T-helper 1 cell treated with Interleukin-12 subunit alpha and Interleukin-12 subunit beta and Interleukin-4 antibody, amounts not matched to agents 30 ng/mL and 1 ng/mL, for 36 hours (primary cell): ENCODE results near the gene RMP24.

ENCODE experiments used
- intact Hi-C: fragments of 100-400 bp; cut with micrococcal nuclease; formaldehyde crosslinking; loops from one replicate; pipeline ENCODE4 v1.15.1; 2024

Gene RMP24

DNA sequence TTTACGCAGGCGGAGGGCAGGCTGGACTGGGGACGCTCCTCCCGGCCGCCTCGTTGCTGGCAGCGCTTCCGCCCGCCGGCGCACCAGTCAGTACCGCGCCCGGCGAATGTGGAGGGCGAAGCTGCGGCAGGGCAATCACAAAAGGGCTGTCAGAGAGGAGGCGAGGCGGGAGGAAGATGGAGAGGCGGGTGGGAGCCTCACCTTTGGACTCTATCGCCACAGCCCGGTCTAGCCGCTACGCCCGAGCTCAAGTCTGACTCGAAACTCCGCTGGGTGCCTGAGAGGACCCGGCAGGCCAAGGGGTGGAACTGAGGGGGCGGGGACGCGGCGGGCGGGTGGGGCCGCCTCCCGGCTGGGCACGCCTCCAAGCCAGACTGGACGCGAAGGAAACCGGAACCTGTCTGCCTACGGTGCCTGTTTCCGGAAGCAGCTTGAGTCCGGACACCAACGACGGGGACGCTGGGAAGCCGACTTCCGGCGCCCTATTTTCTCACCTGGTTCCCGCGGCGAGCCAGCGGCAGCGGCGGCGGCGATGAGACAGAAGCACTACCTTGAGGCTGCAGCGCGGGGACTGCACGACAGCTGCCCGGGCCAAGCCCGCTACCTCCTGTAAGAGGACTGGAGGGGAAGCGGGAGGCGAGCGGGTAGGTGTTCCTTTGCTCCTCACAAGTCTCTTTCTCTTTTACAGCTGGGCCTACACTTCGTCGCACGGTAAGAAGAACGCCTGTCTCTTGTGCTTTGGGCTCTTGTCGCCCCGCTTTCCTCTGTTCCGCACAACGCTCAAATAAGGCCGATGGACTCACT is at the start of gene RMP24:
Gene RMP24, plus strand, starts transcription at position 483 of the 804 bp plus-strand sequence.
- intact Hi-C loops, result loop anchor here (1.0 to 5.0 kb wide), 17 partner anchors 22 to 1112 kb away; partner anchors contain the start of genes ELP2, INO80C, KIAA1328 and MAPRE2

DNA sequence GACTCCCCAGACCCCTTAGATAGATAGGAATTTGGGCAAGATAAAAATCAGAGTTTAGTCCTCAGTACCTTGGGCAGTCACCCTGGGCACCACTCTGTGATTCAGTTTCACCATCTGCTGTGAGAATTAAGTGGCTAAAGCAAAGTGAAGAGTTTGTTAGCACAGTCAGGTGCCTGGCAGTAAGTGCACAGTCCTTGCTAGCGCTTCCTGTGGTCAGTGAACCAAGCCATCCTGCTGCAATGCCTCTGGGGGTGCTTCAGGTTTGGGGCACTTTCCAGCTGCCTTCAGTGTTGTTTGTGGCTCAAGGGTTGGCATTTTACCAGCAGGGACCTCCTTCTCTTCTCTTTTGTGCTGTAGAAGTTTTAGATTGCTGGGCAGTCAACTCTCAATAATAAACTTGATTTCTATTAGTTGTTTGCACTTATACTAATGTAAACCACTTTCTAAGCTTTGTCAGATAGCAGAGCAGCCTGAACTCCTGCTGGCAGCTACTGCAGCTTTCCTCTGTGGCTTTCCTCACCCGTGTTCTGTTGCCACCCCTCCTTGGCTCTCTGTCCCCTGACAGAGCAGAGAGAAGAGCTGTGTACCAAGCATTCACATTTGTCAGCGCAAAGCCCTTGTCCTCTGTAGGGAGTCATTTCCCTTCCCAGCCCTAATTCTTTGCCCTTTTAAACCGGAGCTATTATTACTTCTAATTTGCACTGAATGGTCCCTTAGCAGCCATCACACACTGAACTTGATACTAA is 48.4 kb upstream of the RMP24 start:
- intact Hi-C loops, result no loop called here

DNA sequence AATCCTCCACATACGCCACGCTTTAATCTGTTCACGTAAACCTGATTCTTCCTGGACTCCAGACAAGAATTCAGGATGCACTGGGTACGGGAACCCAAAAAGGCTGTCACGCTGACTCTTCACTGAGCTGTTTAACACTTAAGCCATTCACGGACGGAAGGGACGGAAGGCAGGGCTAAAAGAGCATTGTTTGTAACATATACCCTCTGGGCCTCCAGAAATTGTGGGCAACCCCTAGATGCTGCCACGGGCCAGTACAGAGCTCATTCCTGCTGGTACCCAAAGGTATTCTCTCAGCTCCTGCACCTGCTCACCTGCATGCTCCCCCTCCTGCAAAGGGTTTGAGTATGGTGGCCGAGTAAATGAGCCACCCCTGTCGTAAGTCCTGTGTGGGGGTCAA is 45.6 kb upstream of the RMP24 start:
- intact Hi-C loops, result no loop called here

DNA sequence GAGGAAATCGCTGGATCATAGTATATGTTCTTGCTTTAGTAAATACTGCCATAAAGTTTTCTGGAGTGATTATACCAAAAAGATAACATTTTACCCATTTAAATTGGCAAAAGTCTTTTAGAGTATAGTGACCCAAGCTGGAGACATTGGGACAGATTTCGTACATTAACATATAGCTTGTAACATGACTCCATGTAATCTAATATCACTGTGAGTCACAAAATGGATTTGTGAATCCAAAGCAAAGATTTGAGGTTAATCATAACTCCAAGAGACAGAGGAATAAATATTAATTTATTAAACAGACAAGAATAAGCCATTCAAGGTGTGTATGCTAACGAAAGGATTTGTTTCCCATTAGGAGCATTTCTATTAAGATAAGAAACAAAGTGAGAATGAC is 45.0 kb upstream of the RMP24 start:
- intact Hi-C loops, result no loop called here

DNA sequence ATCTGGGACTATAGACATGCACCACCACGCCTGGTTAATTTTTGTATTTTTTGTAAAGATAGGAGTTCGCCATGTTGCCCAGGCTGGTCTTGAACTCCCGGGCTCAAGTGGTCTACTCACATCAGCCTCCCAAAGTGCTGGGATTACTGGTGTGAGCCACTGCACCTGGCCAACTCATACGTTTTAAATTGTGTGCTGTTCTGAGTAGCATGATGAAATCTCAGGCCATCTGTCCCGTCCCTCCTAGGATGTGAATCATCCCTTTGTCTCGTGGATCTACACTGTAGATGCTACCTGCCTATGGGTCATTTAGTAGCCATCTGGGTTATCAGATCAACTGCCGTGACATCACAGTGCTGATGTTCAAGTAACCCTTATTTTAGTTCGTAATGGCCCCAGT is 38.5 kb upstream of the RMP24 start:
- intact Hi-C loops, result no loop called here

DNA sequence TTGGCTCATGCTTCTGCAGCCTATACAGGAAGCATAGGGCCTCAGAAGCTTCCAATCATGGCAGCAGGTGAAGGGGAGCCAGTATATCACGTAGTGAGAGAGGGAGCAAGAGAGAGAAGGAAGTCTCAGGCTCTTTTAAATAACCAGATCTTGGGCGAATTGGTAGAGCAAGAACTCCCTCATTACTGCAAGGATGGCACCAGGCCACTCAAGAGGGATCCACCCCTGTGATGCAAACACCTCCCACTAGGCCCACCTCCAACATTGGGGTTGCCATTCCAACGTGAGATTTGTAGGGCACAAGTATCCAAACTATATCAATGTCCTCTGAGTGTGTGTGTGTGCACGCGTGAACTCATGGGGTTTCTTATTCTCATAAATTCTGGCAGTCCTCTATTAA is 37.6 kb upstream of the RMP24 start:
- intact Hi-C loops, result no loop called here

DNA sequence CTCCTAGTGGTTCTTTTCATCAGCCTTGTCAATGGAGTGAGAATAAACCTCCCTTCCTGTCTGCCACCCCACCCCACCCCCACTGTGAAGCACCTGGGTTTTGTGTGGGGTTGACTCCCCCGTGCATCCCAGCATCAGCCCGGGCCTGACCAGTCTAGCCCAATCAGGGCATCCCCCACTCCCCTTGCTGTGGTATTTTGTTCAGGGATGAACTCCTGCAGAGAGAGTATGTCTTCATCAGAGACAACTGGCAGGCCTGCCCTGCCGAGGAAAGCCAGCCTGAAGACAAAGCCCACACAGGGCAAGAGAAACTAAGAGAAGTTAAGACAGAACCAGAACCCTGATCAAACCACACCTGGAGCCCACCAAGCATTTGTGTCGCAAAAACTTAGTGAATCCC is 36.7 kb upstream of the RMP24 start:
- intact Hi-C loops, result no loop called here

DNA sequence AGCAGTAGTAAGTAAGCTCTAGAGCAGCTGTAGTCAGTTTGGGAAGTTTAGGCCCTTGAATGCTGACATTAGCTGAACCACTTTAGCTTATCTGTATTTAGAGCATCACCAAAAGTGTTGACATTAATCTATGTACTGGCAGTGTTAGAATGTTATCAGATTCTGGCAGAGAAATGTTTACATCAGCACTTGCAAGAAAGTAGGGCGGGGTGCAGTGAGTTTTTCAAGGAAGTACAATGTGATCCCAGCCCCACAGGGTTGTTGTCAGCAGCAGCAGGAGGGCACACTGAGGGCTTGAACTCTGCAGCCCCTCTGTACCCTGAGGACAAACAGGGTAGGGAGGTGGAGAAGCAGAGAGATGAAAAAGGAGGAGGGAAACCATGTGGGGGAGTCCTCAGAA is 35.5 kb upstream of the RMP24 start:
- intact Hi-C loops, result no loop called here

DNA sequence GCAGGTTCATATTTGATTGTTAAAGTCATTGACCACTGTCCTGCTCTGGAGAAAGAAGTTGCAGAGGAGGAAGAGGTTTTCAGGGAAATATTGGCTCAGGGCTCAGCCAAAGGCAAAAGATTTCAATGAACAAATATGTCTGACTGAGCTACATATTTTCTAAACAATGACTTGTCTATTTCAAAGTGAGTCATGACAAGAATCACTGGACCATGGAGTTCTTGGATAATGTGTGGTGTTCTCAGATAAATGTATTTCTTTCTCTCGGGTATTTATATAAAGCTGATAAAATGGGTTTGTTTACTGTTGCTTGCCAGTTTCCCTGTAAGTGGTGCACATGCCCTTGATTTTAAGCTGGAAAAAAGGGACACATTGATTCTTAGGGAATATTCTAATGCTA is 34.3 kb upstream of the RMP24 start:
- intact Hi-C loops, result no loop called here

DNA sequence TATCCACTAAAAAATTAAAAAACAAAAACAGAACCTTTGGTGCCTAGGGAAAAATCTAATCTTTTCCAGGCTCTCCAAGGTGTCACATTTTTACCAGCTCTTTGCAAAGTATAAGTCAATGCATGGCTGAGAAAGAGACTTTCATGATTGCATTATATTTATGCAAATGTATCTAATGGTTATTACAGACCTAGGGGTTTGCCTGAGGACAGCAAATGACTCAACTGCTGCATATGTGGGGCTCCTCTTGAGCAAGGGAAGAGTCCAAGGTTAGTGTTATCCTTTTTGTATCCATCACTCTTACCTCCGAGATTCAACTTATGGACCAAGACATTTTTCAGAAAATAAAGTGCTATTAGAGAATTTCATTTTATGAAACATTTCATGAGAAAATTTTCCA is 33.9 kb upstream of the RMP24 start:
- intact Hi-C loops, result no loop called here

DNA sequence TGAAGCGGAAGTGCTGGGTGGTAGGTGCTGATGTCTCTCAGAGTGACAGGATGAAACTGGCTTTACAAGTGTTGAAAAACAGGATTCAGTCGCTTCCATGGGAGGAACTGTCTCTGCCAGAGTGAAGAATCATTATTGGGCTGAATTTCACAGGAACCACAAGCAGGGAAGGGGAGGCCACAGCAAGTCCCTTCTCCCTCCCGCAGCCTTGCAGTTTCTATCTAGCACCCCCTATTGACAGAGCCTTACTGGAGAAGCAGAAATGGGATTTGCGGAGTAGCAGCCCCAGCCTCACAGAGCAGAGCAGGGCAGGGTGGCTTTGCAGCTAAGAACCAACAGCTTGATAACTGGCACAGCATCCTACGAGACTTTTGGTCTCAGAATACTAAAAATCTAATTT is 33.3 kb upstream of the RMP24 start:
- intact Hi-C loops, result no loop called here

DNA sequence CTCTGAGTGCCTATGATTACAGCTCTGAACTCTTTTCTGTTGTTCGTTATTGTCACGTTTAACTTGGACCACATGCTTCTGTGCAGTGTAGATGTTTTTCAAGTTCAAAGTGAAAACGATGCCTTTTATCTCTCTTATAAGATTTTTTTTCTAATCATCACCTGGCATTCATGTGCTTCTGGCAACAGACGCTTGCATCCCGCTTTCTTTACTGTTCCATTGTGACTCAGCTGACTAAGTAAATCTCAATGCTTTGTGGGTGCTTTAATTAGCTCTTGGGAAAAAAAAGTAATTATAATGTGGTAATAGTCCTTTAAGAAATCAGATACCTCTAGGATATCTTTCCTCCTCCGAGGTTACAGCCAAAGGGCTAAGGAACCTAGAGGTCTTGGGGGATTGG is 31.2 kb upstream of the RMP24 start:
- intact Hi-C loops, result no loop called here

DNA sequence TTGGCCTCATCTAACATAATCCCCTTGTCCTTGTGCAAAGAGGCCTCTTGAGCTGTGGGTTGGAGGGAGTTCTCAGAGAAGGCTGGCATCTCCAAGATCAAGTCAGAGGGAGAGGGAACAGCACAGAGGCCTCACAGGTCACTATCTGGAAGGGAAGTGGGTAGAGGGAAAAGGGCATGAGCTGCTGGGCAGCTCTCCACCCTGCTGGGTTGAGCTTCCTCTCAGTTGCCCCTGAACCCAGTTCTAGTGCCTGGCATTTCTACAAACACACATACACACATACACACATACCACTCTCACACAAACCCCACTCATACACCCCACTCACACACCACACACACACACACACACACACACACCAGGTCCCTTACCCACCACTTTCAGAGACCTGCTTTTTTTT is 30.3 kb upstream of the RMP24 start:
- intact Hi-C loops, result no loop called here

DNA sequence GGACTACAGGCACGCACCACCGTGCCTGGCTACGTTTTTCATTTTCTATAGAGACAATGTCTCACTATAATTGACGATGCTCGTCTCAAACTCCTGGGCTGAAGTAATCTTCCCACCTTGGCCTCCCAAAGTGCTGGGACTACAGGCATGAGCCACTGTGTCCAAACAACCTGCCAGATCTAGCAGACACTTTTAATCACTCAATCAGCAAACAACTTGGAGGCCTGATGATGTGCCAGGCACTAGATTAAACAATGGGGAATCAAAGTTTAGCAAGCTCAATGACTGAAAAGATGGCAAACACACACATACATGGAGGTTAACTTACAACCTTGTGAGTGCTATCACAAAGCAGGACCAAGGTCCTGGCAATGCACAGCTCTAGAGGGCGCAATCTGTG is 29.8 kb upstream of the RMP24 start:
- intact Hi-C loops, result no loop called here

DNA sequence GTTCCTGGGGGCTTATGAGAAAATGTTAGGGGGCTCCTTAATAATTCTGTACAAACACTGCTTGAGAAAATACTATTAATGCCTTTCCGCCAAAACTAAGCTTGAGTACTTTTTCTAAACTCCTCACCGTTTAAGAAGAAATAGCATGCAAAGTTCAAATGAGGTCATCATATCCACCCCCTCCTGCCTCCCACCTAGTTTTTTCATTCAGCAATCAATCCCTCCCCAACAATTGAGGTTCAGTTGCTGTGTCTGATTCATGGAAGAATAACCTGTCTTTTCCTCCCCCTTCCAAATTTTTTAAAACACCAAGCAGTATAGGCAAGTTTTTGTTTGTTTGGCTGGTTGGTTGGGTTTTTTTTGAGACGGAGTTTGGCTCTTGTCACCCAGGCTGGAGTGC is 24.4 kb upstream of the RMP24 start:
- intact Hi-C loops, result no loop called here

DNA sequence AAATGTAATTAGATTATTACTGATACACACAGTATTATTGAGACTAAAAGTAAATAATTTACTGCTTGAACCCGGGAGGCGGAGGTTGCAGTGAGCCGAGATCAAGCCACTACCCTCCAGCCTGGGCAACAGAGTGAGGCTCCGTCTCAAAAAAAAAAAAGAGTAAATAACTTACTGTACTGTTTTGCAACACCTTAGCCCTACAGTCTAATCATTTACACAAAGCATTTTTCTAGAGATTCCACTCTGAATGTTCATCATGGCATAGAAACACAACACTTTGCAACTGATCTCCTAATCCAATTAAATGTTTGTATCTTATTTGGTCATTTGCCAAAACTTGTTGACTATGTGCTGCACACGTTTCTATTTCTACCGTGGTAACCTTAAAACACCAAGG is 23.4 kb upstream of the RMP24 start:
- intact Hi-C loops, result no loop called here

DNA sequence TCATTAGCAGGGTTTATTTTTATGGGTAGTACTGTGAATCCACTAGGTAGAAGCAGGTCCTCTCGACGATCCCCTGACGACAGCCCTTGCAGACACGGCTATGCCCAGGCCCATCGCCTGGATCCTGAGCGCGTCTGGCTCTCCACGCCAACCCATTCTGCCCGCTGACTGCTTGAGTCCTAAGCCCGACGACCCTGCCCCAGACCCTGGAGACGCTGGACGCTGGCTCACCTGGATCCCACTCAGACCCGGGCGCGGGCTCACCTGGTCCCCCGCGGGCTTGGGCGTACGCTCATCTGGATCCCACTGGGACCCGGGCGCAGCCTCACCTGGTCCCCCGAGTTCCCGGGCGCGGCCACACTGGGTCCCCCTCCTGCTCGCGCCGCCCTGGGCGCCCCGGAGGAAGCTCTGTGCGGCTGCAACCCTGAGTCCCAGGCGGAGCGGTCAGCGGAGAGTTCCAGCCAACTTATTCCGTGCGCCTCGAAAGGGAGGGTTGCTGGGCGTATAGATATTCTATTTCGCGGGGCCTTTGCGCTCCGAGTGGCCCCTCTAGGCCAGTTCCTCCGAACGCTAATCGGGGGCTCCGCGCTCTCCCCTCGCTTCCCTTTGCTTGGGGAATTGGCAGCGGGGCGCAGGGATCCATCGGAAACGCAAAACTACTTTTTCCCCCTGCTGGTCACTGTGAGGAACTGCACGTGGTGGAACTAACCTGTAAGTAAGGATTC is 22.4 kb upstream of the RMP24 start:
- intact Hi-C loops, result loop anchor here (1.0 to 5.0 kb wide), 8 partner anchors 22 to 719 kb away; partner anchors contain the start of genes INO80C and RMP24

DNA sequence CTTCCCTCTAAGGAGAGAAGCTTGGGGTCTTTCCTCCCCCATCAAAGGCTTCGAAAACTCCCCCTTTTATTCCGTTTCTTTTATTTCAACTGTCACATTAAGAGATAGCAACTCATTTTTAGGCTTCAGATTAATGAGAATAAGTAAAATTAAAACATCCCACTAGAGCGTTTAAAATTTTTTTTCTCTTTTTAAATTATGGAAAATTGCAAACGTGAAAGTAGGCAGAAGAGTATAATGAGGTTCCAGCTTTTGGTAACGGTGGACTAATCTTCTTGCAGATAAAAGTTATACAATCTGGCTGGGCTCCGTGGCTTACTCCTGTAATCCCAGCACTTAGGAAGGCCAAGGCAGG is 21.9 kb upstream of the RMP24 start:
- intact Hi-C loops, result loop anchor here (1.0 to 5.0 kb wide), 8 partner anchors 22 to 720 kb away; partner anchors contain the start of genes INO80C and RMP24

DNA sequence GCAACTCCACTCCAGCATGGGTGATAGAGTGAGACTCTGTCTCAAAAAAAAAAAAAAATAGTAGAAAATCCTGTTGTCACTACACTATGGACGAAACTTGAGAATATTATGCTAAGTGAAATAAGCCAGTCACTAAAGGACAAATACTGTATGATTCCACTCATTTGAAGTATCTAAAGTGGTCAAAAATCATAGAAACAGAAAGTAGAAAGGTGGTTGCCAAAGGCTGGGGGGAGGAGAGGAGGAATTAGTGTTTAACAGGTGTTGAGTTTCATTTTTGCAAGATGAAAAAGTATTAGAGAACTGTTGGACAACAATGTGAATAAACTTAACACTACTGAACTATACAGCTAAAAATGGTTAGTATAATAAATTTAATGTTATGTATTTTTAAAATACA is 18.8 kb upstream of the RMP24 start:
- intact Hi-C loops, result loop anchor here (5.0 kb wide), 1 partner anchor 456 kb away; the partner anchor contains the start of gene INO80C

DNA sequence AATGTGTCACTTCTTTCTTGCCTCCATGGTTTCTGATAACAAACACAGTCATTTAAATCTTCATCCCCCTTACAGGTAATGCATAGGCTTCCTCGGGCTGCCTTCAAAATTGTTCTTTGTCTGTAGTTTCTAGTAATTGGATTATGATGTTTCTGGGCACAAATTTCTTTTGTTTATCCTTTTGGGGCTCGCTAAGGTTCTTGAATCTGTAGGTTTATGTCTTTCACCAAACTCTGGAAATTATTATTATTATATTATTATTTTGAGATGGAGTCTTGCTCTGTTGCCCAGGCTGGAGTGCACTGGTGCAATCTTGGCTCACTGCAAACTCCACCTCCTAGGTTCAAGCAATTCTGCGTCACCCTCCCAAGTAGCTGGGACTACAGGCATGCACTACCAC is 16.3 kb upstream of the RMP24 start:
- intact Hi-C loops, result no loop called here

DNA sequence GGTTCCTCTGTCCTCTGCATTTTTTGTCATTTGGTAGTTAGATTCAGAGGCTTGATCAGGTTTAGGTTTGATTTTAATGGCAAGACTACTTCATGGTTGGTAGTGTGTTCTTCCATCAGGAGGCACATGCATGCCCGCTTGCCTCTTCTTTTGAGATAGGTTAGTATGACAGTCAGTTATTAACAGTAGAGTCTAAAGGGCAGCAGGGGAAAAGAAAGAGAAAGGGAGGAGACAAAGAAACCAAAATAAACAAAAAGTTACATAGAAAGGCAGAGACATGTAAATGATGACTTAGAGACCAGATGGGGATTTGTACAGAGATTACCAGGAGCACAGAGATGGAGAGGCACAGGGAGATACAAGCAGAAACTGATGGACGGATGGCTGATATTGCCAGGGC is 10.2 kb upstream of the RMP24 start:
- intact Hi-C loops, result no loop called here

DNA sequence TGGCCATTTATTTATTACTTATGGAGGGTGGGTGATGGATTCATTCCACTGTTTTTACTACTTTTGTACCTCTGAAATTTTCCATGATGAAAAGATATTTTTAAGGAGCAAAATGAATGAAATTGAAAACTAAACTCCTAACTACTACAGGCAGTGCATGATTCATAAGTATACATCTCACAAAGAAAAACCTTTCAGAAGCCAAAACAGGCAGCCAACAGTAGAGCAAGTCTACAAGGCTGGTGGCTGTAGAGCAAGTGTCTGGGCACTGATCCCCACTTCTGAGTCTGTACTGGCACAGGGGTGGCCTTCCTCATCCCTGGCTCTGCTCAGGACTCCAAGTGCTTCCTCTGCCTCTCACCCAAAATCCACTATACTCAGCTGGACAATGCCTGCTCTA is 8.2 kb upstream of the RMP24 start:
- intact Hi-C loops, result no loop called here
